SHP77 (cell line): Measurements from ENCODE around the gene XRN2.

ENCODE experiments used
- DNase-seq, 2 experiments: peaks; one replicate each; lab custom pipeline; 2025; lab: John Stamatoyannopoulos, UW

The XRN2 gene

DNA sequence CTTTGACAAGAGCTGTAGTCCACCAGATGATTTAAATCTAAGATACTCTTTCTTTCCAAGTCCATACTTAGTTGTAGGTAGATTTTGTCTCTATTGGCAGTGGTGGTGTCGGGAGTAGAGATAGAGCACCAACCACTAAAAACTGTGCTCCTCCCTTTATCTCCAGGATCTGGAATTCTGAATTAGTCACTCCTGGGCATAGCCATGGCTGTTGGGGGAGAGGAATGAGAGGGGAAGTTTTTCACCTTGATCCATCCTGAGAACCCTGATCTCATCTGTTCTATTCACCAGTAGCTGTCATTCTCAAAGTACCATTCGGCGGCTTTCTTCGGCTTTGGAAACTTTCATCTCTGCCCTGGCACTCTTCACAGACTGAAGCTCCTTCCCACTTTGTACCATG lies 129.8 kb downstream of the XRN2 start:
- no peak for DNase-seq

DNA sequence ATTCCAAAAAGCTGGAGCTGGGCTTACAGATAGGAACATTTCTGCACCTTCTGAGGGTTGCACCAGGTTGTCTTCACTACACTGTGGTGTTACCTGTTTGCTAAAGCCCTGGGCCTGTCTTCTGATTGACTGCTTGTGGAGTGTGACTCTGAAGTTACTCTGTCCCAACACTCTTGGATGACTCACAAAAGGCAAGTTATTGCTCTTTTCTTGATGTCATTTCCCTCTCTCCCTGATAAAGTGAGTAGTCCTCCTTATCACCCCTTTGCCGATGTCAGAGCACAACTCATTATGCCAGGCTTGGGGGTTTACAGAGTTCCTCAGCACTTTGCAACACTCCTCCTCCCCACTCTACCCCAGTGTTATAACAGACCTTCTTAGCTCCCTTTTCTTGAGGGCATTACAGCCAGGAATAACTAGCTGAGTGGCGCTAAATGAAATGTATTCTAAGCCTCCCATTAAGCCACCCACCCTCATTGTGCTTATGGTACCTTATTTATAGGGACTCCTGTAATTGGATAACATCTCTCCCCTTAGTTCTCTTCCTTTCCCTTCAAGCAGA lies 130.3 kb downstream of the XRN2 start:
- no peak for DNase-seq

DNA sequence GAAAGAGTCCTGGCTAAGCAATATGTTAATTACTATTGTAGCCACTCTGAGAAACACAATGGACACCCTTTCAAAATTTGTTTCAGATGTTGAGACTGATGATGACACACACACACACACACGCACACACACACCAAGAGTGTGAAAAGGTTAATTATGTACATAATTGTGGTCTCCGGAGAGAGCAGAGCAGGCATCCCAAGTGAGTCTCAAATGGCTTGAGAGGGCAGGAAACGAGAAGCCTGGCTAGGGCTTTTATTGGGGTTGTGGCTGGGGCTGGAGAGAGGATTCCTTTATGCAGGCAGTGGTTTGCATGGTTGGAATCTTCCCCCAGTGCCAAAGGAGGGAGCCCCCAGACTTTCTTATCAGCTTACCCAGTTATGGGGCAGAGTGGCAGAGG lies 132.4 kb downstream of the XRN2 start:
- DNase-seq, result no peak

- no peak for DNase-seq
Measured at GRCh38 chr20:21436205-21436604, 133.1 kb downstream of the XRN2 start.

DNA sequence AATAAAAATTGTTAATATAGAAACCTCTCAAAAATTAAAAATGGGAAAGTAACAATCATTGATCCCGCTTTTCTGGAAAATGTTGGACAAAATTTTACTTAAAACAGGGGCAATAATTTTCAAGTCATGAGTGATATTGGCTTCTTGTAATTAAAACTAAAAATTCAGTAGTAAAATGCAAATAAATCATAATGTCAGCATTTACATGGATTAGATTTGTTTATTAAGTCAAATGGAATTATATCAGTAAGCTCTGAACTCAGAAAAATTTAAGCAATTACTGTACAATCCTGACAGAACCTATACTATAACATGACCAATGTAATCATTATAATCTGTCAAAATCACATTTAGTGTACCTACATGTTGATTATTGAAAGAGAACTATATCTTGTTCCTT lies 134.1 kb downstream of the XRN2 start:
- DNase-seq, result no peak

GRCh38 chr20:21437816-21438215 lies 134.7 kb downstream of the XRN2 start:
- no peak for DNase-seq
